ENCODE measurements around the gene TTLL10. TPM values are rescaled to one million over a fixed set of nuclear protein-coding genes. Genes with fewer than 3 reads are reported as not detected.

Gene TTLL10
- polyA plus RNA-seq, 4 donors = 0.33 to 0.83 (median 0.63) TPM

DNA sequence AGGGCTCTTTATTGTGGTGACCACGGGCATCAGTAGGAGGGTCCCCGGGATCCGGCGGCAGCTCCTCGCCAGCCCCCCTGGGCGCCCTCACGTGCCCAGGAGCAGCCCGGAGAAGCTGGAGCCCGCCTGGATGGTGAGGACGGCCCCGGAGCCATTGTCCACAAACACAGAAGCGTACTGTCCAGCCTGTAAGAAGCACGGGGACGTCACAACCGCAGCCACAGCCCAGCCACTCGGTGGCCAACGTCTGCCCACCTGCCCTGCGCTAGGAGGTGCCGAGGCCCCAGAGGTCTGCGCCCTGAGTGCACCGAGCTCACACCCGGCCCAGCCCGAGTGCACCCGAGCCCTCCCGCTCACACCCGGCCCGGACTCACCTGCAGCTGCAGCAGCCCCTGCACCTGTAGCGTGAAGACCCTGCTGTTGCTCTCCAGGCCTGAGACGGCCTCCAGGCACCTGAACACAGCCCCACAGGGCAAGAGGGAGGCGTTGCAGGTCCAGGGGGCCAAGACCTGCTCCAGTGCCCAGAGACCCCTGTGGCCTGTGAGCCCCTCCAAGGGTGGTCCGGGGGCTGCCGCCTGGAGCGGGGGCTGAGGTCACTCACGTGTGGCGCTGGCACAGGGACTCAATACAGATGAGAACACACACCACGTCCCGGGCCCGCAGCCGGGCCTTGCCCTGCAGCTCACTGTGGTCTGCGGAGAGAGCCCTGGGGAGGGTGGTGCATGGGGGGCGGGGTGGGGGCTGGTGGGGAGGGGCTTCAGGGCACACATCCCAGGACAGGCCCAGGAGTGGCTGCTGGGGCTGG, 69.0 kb downstream of the TTLL10 start:
- no peak for DNase-seq (ENCODE audit: low read depth in 4 of 4, low spot score in 3 of 4)

GRCh38 chr1:1243266-1243660, 69.6 kb downstream of the TTLL10 start:
- DNase-seq (ENCODE audit: low read depth in 4 of 4, low spot score in 3 of 4) = no peak

DNA sequence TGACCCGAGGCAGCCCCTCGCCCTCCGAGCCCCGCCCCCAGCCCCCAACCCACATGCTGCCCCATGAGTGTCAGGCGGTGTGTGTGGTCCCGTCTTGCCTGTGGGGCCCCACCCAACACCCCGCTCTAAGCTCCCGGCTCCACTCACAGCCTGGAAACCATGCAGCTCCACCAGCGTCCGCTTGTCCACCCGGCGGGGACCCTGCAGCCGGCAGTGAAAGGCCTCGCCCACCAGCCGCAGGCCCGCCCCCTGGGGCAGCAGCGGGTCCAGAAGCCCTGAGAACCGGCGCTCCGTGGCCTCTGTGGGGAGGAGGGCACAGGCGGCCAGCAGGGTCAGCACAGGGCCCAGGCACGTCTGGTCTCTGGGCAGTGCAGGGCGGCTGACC, 70.1 kb downstream of the TTLL10 start:
- DNase-seq (ENCODE audit: low read depth in 4 of 4, low spot score in 3 of 4) = no peak

DNA sequence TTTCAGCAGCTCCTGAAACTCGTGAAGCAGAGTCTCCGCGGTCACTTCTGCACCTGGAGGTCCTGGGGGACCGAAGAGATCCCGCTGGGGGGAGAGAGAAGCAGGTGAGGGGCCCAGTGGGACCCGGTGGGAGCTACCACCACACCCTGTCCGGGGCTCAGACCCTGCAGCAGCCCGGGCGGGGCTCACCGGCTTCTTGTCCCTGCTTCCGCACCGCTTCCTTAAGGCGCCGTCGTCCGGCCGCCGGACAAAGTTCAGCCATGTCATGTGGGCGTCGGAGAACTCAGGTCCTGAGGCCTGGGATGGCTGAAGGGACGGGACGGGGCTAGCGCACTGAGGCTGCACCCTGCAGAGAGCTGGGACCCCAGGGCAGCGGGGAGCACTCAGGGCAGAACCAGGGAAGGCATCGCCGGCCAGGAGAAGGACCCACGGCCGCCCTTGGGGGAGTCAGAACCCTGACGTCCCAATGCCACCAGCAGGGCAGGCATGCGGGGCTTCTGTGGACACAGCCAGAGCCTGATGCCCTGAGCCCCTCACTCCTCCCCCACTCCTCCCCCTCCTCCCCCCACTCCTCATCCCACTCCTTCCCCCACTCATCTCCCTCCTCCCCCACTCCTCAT, 70.6 kb downstream of the TTLL10 start:
- DNase-seq (ENCODE audit: low read depth in 4 of 4, low spot score in 3 of 4) = no peak

DNA sequence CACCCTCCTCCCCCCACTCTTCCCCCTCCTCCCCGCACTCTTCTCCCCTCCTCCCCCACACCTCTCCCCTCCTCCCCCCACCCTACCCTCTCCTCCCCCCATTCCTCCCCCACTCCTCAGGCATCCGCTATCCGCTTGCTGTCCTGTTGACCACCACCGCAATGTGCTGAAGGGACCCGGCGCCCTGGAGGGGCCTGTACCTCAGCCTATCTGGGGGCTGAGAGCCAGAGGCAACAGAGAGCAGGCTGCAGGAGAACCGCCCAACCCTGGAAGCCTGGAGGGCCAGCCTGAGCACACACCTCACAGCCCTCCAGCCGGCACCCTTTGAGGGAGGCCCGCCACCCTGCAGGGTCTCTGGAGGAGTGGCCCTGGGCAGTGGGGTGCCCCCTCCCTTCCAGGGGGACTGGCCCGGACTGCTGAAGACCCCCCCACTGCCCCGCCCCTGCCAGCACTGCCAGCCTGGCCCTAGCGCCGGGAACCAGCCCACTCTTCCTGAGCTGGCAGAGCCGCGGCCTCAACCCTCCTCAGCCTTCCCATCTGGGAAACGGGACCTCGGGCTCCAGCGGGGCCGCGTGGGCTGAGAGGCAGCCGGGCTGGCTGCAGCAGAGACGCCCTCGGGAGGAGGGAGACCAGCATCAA, 71.6 kb downstream of the TTLL10 start:
- DNase-seq (ENCODE audit: low read depth in 4 of 4, low spot score in 3 of 4) = no peak

- no peak for DNase-seq (ENCODE audit: low read depth in 4 of 4, low spot score in 3 of 4)
These were observed 72.3 kb downstream of the TTLL10 start for GRCh38 chr1:1245817-1246576.

GRCh38 chr1:1246577-1247340, 73.1 kb downstream of the TTLL10 start, which contains the start of gene C1QTNF12:
TSS of gene C1QTNF12 (minus strand) at chr1:1246722. CDS start at chr1:1246690, 32 bp downstream.
- no peak for DNase-seq (ENCODE audit: low read depth in 4 of 4, low spot score in 3 of 4)

- DNase-seq (ENCODE audit: low read depth in 4 of 4, low spot score in 3 of 4) = no peak
These were observed 73.7 kb downstream of the TTLL10 start for GRCh38 chr1:1247341-1247913.

Other genes with a start within 250 kb of the TTLL10 start
- gene SAMD11, start 250.0 kb upstream of the TTLL10 start, polyA plus RNA-seq (ENCODE audit: insufficient read length in 4 of 4) = 10 to 100 TPM; 54.0 to 86.3 (median 65.2) TPM
- 10 to 100 TPM; 53.1 to 65.2 (median 57.0) TPM for gene NOC2L, start 214.6 kb upstream of the TTLL10 start, polyA plus RNA-seq (ENCODE audit: insufficient read length in 4 of 4)
- gene KLHL17, start 213.3 kb upstream of the TTLL10 start, polyA plus RNA-seq (ENCODE audit: insufficient read length in 4 of 4) = 10 to 100 TPM in 2 of 4 donors, 1 to 10 TPM in 2; 9.3 to 15.2 (median 11.3) TPM
- gene PLEKHN1, start 207.4 kb upstream of the TTLL10 start, polyA plus RNA-seq (ENCODE audit: insufficient read length in 4 of 4) = 1 to 10 TPM in 1 of 4 donors, under 1 TPM in 3; 0.13 to 1.2 (median 0.46) TPM
- under 1 TPM in 3 of 4 donors, not detected in 1; 0.14 to 0.38 (median 0.37) TPM for gene PERM1, start 191.8 kb upstream of the TTLL10 start, polyA plus RNA-seq (ENCODE audit: insufficient read length in 4 of 4)
- gene HES4, start 173.8 kb upstream of the TTLL10 start, polyA plus RNA-seq (ENCODE audit: insufficient read length in 4 of 4) = 10 to 100 TPM; 16.7 to 56.7 (median 20.2) TPM
- gene ISG15, start 160.4 kb upstream of the TTLL10 start, polyA plus RNA-seq (ENCODE audit: insufficient read length in 4 of 4) = 10 to 100 TPM in 3 of 4 donors, 1 to 10 TPM in 1; 9.1 to 15.7 (median 13.3) TPM
- 100 to 1,000 TPM; 200 to 311 (median 231) TPM for gene AGRN, start 153.8 kb upstream of the TTLL10 start, polyA plus RNA-seq (ENCODE audit: insufficient read length in 4 of 4)
- under 1 TPM; 0.14 to 0.88 (median 0.37) TPM for gene RNF223, start 99.6 kb upstream of the TTLL10 start, polyA plus RNA-seq (ENCODE audit: insufficient read length in 4 of 4)
- gene C1orf159, start 57.8 kb upstream of the TTLL10 start, polyA plus RNA-seq (ENCODE audit: insufficient read length in 4 of 4) = 10 to 100 TPM in 1 of 4 donors, 1 to 10 TPM in 3; 7.9 to 14.8 (median 9.5) TPM
- 1 to 10 TPM in 1 of 4 donors, under 1 TPM in 2, not detected in 1; 0.29 to 1.1 (median 0.67) TPM for gene TNFRSF18, start 32.7 kb downstream of the TTLL10 start, polyA plus RNA-seq (ENCODE audit: insufficient read length in 4 of 4)
- 1 to 10 TPM; 1.6 to 2.5 (median 2.2) TPM for gene TNFRSF4, start 40.3 kb downstream of the TTLL10 start, polyA plus RNA-seq (ENCODE audit: insufficient read length in 4 of 4)
- 100 to 1,000 TPM; 115 to 137 (median 133) TPM for gene SDF4, start 58.1 kb downstream of the TTLL10 start, polyA plus RNA-seq (ENCODE audit: insufficient read length in 4 of 4)
- 10 to 100 TPM; 18.0 to 28.4 (median 20.6) TPM for gene B3GALT6, start 58.4 kb downstream of the TTLL10 start, polyA plus RNA-seq (ENCODE audit: insufficient read length in 4 of 4)
- gene C1QTNF12, start 72.8 kb downstream of the TTLL10 start, polyA plus RNA-seq (ENCODE audit: insufficient read length in 4 of 4) = 10 to 100 TPM in 2 of 4 donors, 1 to 10 TPM in 2; 9.0 to 20.6 (median 9.9) TPM
- gene UBE2J2, start 100.0 kb downstream of the TTLL10 start, polyA plus RNA-seq (ENCODE audit: insufficient read length in 4 of 4) = 10 to 100 TPM; 47.7 to 57.5 (median 52.6) TPM
- 1 to 10 TPM; 4.2 to 8.5 (median 4.9) TPM for gene SCNN1D, start 106.6 kb downstream of the TTLL10 start, polyA plus RNA-seq (ENCODE audit: insufficient read length in 4 of 4)
- 10 to 100 TPM; 21.7 to 38.7 (median 24.4) TPM for gene ACAP3, start 134.1 kb downstream of the TTLL10 start, polyA plus RNA-seq (ENCODE audit: insufficient read length in 4 of 4)
- gene PUSL1, start 134.7 kb downstream of the TTLL10 start, polyA plus RNA-seq (ENCODE audit: insufficient read length in 4 of 4) = 10 to 100 TPM in 1 of 4 donors, 1 to 10 TPM in 3; 6.5 to 12.2 (median 7.2) TPM
- gene INTS11, start 150.8 kb downstream of the TTLL10 start, polyA plus RNA-seq (ENCODE audit: insufficient read length in 4 of 4) = 100 to 1,000 TPM; 104 to 117 (median 110) TPM
- gene CPTP, start 150.9 kb downstream of the TTLL10 start, polyA plus RNA-seq (ENCODE audit: insufficient read length in 4 of 4) = 10 to 100 TPM; 11.6 to 20.7 (median 14.5) TPM
- under 1 TPM; 0.22 to 0.56 (median 0.33) TPM for gene TAS1R3, start 157.4 kb downstream of the TTLL10 start, polyA plus RNA-seq (ENCODE audit: insufficient read length in 4 of 4)
- 10 to 100 TPM; 27.0 to 56.4 (median 28.5) TPM for gene DVL1, start 175.5 kb downstream of the TTLL10 start, polyA plus RNA-seq (ENCODE audit: insufficient read length in 4 of 4)
- gene MXRA8, start 184.7 kb downstream of the TTLL10 start, polyA plus RNA-seq (ENCODE audit: insufficient read length in 4 of 4) = 100 to 1,000 TPM; 177 to 242 (median 190) TPM
- gene AURKAIP1, start 201.3 kb downstream of the TTLL10 start, polyA plus RNA-seq (ENCODE audit: insufficient read length in 4 of 4) = 100 to 1,000 TPM in 1 of 4 donors, 10 to 100 TPM in 3; 63.0 to 110 (median 64.3) TPM
- 100 to 1,000 TPM; 232 to 273 (median 238) TPM for gene CCNL2, start 225.5 kb downstream of the TTLL10 start, polyA plus RNA-seq (ENCODE audit: insufficient read length in 4 of 4)
- gene MRPL20, start 233.4 kb downstream of the TTLL10 start, polyA plus RNA-seq (ENCODE audit: insufficient read length in 4 of 4) = 100 to 1,000 TPM; 110 to 137 (median 115) TPM
- gene ANKRD65, start 247.4 kb downstream of the TTLL10 start, polyA plus RNA-seq (ENCODE audit: insufficient read length in 4 of 4) = 10 to 100 TPM in 2 of 4 donors, 1 to 10 TPM in 2; 6.6 to 19.9 (median 11.9) TPM

Measured in right renal pelvis (tissue), 4 donors.